Activated T-cell treated with anti-CD3 and anti-CD28 coated beads for 48 hours (primary cell): ENCODE results near the gene ILF2.
"Not testable (repeated sequence)": the region's sequence is repeated elsewhere in the genome, so short reads cannot be mapped to it uniquely, and the experiment has no call there.

Source experiments
- DNase-seq: peaks from one replicate; pipeline ENCODE4 v3.0.0-alpha.2; 2020; ENCODE audit warnings: low read depth

The ILF2 gene

DNA sequence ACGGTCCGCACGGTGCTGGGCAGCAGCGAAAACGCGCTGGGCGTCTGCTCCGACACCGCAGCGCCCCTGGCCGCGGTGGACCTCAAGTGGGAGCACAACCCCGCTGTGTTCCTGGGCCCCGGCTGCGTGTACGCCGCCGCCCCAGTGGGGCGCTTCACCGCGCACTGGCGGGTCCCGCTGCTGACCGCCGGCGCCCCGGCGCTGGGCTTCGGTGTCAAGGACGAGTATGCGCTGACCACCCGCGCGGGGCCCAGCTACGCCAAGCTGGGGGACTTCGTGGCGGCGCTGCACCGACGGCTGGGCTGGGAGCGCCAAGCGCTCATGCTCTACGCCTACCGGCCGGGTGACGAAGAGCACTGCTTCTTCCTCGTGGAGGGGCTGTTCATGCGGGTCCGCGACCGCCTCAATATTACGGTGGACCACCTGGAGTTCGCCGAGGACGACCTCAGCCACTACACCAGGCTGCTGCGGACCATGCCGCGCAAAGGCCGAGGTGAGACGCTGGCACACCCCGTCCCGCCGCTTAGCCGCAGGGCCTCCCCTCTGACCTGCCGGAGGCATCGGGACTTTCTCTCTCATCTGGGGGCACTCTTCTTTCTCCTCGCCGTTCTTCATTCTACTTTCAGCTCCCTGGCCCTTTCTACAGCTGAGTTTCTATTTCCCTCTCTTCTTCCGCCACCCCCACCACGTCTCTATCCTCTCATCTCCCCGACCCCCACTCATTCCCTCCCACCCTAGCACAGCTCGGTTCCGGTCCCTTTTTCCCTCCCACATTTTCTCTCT is 8.7 kb upstream of the ILF2 start:
- DNase-seq = no peak

DNA sequence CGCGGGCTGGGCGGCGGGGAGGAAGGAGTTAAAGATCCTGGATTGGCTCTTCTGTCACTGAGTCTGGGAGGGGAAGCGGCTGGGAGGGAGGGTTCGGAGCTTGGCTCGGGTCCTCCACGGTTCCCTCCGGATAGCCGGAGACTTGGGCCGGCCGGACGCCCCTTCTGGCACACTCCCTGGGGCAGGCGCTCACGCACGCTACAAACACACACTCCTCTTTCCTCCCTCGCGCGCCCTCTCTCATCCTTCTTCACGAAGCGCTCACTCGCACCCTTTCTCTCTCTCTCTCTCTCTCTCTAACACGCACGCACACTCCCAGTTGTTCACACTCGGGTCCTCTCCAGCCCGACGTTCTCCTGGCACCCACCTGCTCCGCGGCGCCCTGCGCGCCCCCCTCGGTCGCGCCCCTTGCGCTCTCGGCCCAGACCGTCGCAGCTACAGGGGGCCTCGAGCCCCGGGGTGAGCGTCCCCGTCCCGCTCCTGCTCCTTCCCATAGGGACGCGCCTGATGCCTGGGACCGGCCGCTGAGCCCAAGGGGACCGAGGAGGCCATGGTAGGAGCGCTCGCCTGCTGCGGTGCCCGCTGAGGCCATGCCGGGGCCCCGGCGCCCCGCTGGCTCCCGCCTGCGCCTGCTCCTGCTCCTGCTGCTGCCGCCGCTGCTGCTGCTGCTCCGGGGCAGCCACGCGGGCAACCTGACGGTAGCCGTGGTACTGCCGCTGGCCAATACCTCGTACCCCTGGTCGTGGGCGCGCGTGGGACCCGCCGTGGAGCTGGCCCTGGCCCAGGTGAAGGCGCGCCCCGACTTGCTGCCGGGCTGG is 7.9 kb upstream of the ILF2 start, which contains the start of gene NPR1:
Gene NPR1, plus strand, starts transcription at position 170 of the 818 bp plus-strand sequence. Its CDS starts 421 bp downstream, at position 591.
- DNase-seq = no peak

DNA sequence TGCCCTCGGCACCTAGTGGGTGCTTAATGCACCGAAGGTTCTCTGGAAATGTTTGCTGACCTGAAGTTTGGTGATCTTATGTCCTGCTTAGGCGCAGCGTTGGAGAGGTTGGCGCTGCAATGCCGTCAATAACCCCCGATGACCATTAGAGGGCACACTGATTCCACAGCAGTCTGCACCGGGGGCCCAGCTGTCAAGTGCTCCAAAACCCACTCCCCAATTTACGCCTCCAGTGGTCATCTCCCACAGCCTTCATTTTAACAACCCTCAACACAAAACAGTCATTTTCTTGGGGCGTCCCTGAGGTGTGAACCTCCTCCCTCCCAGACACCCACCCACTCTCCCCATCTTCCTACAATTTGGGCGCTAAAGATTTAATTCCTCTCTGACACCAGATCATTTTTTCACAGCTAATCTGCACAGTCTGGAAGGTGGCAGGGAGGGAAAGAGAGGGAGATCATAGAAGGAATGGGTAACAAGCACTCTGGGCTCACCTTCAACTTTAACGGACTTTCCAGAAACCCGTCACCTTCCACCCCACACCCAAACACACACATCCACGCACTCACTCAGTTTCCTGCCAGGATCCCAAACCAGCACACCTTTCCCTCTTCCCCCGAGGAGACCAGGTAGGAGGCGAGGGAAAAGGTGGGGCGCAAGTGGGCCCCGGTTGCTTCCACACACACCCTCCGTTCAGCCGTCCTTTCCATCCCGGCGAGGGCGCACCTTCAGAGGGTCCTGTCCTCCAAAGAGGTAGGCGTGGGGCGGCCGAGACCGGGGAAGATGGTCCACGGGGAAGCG is 7.1 kb upstream of the ILF2 start:
- DNase-seq = peak; percentile 33

DNA sequence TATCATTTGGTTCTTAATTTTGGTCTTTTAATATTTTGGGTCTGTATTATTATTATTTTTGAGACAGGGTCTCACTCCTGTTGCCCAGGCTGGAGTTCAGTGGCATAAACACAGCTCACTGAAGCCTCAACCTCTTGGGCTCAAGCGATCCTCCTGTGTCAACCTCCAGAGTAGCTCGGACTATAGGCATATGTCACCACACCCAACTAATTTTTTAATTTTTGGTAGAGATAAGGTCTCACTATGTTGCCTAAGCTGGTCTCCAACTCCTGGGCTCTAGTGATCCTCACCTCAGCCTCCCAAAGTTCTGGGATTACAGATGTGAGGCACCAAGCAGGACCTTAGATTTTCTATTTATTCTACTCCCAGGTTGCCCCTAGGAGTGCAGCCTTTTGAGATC is 2.7 kb upstream of the ILF2 start:
- no peak for DNase-seq

DNA sequence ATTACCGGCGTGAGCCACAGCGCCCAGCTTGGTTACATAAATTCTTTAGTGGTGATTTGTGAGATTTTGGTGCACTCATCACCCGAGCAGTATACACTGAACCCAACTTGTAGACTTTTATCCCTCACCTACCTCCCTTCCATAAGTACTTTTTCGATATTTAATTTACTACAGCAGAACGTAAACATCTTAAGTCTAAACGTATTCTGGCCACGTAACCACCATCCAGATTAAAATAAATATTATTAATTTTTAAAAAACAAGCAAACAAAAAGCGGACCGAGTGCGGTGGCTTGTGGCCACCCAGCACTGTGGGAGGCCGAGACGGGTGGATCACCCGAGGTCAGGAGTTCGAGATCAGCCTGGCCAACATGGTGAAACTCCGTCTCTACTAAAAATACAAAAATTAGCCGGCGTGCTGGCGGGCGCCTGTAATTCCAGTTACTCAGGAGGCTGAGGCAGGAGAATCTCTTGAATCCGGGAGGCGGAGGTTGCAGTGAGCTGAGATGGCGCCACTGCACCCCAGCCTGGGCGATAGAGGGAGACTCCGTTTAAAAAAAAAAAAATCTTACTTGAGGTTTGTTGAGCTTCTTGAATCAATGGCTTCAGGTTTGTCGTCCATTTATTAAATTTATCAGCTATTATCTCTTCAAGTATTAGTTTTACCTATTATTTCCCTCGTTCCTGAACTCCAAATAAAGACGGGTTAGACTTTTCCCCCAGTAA is 998 bp upstream of the ILF2 start:
- peak; percentile 50 for DNase-seq

DNA sequence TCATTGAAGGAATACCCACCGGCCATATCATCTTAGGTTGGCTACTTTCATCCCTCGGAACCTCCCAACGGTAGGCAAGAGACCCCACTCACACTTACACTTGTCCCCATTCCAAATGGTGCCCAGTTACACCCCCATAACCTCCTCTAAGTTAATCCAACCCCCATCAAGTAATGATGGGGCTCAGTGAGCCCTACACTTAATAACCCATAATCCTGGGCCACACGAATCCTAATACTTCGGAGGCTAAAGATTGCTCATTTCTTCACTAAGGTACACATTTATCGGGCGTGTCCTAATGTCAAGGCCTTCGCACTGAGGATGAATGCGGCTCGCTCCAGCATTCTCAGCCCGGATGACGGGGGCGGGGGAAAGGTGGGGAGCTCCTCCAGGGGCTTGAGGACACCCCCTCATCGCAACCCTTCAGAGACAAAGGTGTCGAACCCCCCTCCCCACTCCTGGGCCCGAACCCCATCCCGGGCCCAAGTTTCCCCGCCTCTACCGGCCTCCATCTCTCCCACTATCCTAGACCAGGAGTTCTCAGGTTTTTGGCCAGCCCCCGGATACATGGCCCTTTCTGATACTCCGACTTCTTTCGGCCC is 435 bp downstream of the ILF2 start:
- DNase-seq = no peak

DNA sequence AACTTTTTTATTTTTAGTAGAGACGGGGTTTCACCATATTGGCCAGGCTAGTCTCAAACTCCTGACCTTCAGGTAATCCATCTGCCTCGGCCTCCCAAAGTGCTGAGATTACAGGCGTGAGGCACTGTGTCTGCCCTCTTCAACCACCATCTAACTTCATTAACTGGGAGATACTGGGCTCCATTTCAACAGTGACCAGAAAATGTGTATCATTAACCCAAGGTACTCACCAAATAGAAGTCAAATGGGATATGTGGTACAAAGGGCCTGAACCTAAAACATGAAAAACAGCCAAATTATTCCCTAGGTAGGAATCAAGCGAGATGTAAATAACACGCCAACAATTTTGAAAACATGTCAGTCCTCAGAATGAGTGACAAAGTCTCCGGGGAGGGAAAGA is 1.2 kb downstream of the ILF2 start:
- no peak for DNase-seq

DNA sequence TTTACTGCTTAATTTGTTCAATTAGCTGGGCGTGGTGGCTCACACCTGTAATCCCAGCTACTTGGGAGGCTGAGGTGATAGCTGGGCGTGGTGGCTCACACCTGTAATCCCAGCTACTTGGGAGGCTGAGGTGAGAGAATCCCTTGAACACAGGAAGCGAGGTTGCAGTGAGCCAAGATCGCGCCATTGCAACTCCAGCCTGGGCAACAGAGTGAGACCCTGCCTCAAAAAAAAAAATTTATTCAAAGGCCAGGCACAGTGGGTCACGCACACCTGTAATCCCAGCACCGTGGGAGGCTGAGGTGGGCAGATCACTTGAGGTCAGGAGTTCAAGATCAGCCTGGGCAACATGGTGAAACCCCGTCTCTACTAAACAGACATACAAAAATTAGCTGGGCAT is 2.1 kb downstream of the ILF2 start:
- DNase-seq = not testable (repeated sequence)

DNA sequence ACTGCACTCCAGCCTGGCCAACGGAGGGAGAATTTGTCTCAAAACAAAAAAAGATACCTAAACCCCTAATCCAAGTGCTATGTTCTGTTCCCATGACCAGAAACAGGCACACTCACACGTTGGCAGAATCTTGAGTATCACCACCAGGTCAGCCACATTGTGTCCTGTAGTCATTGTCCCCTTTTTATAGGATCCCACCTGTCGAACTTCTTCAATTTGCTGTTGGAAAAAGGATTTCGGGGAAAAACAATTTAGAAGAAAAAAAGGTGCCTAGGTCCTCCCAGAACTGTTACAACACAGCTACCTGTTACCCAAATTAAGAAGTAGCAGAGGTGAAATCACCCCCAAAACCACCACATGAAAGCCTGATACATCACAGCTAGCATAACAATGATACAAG is 3.4 kb downstream of the ILF2 start:
- DNase-seq = no peak

DNA sequence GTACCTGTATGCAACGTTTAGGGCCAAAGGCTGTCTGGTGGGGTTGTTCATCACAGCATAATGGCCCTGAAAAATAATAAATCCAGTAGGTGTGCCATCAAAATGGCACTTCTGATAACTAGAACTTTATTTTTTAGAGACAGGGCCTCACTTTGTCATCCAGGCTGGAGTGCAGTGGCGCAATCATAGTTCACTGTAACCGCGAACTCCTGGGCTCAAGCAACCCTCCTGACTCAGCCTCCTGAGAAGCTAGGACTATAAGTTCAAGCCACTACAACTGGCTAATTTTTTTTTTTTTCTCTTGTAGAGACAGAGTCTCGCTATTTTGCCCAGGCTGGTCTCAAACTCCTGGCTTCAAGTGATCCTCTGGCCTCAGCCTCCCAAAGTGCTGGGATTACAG is 7.6 kb downstream of the ILF2 start:
- DNase-seq = no peak

DNA sequence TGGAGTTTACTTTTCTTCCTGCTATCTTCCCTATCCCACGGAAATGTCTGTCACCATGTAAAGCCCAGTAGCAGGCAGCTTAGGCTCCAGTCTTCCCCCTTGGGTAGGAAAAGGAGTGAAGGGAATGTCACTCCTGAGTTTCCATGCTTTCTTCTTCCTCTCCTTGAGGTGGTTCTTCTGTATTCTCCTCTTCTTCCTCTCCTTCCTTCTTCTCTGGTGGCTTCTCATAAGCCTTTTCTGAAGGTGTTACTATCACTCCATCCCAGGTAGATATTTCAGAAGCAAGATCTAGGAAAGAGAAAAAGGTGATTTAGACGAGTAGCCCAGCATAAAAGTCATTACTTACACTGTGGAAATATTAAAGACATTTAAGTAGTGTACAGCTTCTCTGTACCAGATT is 8.5 kb downstream of the ILF2 start:
- DNase-seq = no peak

DNA sequence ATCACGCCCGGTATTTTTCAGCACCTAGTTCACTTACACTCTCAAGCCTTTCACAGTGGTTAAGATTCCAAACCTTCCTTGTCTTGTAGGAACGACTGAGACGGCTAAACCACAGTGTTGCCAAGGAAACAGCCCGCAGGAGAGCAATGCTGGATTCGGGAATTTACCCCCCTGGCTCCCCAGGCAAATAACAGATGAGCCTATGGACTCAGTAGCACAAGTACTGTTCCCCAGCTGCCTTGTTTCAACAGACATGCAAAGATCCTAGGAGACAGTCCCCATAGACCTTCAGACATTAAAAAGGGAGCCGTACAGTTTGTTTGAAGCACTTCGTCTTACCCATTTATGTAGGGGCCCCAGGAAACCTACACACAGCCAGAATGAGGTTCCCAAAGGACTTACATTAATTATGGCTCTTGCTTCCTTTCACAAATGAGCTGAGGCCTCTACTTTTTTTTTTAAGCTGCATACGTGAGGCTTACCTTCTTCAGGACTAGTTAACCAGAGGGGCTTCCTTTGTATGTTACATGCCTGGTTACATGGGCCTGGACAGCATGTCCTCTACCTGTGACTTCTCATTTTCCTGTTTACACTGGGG is 9.6 kb downstream of the ILF2 start:
- DNase-seq = no peak

DNA sequence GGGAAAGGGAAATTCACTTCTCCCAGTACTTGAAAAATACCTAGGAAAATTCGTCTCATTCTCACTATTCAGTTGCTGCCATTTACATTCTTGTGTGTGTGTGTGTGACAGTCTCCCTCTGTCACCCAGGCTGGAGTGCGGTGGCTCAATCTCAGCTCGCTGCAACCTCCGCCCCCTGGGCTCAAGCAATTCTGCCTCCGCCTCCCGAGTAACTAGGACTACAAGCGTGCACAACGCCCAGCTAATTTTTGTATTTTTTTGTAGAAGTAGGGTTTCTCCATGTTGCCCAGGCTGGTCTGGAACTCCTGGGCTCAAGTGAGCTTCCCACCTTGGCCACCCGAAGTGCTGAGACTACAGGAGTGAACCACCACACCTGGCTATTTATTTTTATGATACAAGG is 11.1 kb downstream of the ILF2 start:
- no peak for DNase-seq

DNA sequence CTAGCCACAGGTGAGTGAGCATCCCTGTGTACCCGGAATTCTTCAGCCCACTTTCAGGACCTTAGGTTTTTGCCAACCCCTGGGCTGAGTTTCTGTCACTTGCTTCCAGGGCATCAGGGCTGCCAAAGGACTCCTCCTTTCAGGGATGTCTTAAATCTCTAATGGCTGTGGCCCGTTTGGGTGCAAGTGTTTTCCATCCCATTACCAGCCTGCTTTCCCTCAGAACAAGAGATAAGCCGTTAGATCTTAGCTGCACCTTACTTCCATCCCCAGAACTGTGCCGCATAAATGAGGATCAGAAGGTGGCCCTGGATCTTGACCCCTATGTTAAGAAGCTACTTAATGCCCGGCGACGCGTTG is 11.6 kb downstream of the ILF2 start:
- no peak for DNase-seq

DNA sequence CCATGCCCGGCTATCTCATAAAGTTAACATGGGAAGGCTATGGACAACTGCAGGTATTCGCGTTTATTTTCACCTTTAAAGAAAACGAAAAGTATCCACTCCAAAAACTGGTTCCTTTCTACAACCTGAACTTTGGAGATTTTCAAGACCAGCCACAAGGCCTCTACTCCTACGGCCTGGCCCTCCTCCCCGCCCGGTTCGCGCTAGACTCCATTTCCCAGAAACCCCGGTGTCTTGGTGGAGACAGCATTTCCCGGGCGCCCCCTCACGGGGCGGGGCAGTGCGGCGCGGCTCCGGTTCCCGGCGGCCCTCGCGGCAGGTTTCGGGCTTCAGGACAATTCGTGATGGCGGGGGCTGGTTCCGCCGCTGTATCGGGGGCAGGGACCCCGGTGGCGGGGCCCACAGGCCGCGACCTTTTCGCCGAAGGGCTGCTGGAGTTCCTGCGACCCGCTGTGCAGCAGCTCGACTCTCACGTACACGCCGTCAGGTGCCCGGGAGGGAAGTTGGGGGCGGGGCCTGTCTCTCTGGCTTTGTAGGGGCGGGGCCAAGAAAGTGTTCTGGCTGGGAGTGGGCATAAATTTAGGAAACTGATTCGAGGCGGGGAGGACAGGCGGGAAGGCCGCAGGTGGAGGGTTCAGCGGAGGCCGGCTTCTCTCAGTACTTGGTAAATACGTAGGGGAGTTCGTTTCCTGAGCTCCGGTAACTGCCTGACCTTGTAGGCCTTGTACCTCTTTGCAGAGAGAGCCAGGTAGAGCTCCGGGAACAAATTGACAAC is 12.2 kb downstream of the ILF2 start, which contains the start of gene SNAPIN:
Gene SNAPIN, plus strand, starts transcription at position 304 of the 775 bp plus-strand sequence. Its CDS starts 41 bp downstream, at position 345.
- peak; percentile 91 for DNase-seq

DNA sequence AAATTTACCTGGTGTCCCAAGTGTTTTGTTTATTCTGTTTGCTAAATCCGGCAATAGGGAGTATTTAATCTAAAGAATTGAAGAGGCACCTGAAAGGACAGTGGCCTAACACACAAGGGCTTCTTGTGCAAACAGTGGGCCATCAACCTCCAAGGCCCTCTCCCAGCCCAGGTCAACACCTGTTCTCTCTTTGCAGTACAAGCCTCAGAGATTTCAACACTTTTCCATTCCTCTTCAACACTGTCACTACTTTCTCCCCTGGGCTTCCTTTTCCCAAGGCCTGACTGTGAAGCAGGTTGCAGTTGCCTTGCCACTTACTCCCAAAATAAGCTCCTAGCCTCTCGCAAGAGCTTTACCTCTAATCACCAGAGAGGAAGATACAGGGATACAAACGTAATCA is 15.5 kb downstream of the ILF2 start:
- no peak for DNase-seq

DNA sequence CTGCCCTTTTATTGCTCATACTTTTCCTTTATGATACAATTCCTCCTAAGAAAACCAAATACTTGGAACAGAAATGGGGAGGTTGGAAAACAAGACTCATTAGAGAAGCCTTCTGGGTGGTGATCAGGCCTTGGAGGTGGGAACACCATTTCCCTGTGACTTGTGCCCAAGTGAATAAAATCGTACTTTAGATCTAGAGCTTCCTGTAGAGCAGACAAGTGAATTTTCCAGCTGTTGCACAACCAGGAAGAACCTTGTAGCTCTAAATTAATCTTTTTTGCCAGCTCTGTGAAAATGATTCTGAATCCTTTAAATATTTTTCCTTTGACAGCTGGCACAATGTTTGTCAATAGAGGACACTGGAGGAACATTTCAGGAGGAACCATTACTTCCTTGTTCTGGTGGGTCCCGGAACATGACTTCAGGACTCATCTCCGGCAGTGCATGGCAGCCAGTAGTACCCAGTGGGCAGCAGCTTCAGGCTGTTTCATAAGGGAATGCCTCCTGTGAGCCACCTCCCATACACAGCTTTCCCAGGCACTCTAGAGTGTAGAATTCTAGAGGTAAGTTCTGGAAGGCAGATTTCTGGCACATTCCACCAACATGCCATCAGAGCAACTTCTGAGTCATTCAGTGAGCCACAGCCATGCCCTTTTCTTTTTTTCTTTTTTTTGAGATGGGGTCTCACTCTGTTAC is 17.8 kb downstream of the ILF2 start:
- no peak for DNase-seq

DNA sequence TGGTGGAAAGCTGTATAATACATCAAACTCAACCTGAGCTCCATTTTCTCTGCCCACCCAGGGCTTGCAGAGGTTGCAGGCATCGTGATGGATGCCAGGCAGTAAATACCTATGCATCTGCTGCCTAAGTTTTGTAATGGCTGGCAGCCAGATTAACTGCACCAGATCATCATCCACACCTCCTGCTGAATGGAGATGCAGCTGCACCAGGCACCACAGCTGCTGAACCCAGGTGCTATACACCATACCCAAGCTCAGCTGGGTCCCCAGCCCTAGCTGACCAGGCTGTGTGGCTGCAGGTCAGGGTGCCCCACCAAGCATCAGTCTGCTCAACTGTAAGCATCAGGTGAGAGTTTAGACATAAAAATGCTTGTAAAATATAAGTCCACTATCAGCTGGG is 19.0 kb downstream of the ILF2 start:
- no peak for DNase-seq

DNA sequence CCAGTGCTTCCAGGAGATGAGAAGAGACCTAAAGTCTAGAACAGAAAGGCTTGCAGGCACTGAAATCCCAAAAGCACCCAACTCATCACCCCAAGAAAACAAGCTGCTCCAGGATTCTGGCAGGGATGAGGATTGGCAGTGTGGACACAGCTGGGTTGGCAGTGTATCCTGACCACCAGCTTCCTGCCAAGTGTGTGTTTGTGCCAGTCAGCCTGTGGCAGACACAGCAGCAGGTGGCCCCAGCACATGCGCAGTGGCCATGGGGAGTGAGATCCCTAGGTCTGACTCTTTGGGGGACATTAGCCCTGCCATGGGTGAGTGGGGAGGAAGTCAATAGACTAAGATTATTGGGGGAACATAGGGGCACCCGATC is 20.9 kb downstream of the ILF2 start:
- DNase-seq = no peak
